ENCODE measurements around the gene CCPG1. TPM values are rescaled to one million over a fixed set of nuclear protein-coding genes. Genes with fewer than 3 reads are reported as not detected.
"Not testable (repeated sequence)": the region's sequence is repeated elsewhere in the genome, so short reads cannot be mapped to it uniquely, and the experiment has no call there.

CCPG1 gene
- total RNA-seq, 1 experiment from 2014 or later = 8.5 TPM

- ChIA-PET RAD21 (ENCODE audit: low non-redundant PET in 1 of 2, low total read pairs in 2 of 2, uncharacterized antibody in 2 of 2, unreplicated experiment in 2 of 2) (no interaction called here), CTCF (no interaction called here), POLR2A (no interaction called here)
- no peak overlapping the region for H3K4me2 ChIP-seq (ENCODE audit: low read length)
- H3K27me3 ChIP-seq (ENCODE audit: insufficient read depth, low read length) = no peaks in the 10 kb centered on the region
- DNase-seq (ENCODE audit: low read depth, low spot score) (no peak), ATAC-seq (no peak)
- no peaks in the 10 kb centered on the region for H3K4me1 ChIP-seq (ENCODE audit: control insufficient read depth in 1 of 2, insufficient read depth in 2 of 2, low read length in 2 of 2)
- no peak overlapping the region for H3K27ac ChIP-seq (ENCODE audit: low read depth, low read length)
- no peaks in the 10 kb centered on the region for H3K9me3 ChIP-seq (ENCODE audit: control insufficient read depth in 1 of 2, insufficient read depth in 1 of 2, low read depth in 1 of 2, low read length in 2 of 2)
- no peaks in the 10 kb centered on the region for H3K79me2 ChIP-seq (ENCODE audit: insufficient read depth, low read length)
- H3K36me3 ChIP-seq (ENCODE audit: control insufficient read depth in 1 of 2, insufficient read depth in 2 of 2, low read length in 2 of 2) = no peaks in the 10 kb centered on the region
- H4K20me1 ChIP-seq (ENCODE audit: insufficient read depth) = no peaks in the 10 kb centered on the region
- no peak overlapping the region for H2AFZ ChIP-seq (ENCODE audit: low read depth, low read length, poor library complexity, severe bottlenecking)
- no peak overlapping the region for H3K9ac ChIP-seq (ENCODE audit: low read length)
- no TSS peak for BruUV-seq (replicated peaks)
- TF ChIP-seq POLR2A (IDR thresholded peaks at IDR 0.05; ENCODE audit: borderline replicate concordance, extremely low read depth, insufficient read depth, insufficient read length) (no peak), SIN3A (IDR thresholded peaks at IDR 0.05; ENCODE audit: low read depth) (no peak)
- intact Hi-C loops (cut with micrococcal nuclease) = no loop called here
- no peaks in the 10 kb centered on the region for H3K9me2 ChIP-seq (ENCODE audit: insufficient read depth)
- no peak overlapping the region for H3K4me3 ChIP-seq (replicated peaks in 1 of 2; ENCODE audit: low read depth in 1 of 2, low read length in 2 of 2)
Measured at GRCh38 chr15:55422089-55422488, 13.9 kb upstream of the CCPG1 start.

GRCh38 chr15:55420171-55420866 is 12.2 kb upstream of the CCPG1 start:
- no TSS peak for BruUV-seq (replicated peaks)
- no peaks in the 10 kb centered on the region for H4K20me1 ChIP-seq (ENCODE audit: insufficient read depth)
- no peaks in the 10 kb centered on the region for H3K9me3 ChIP-seq (ENCODE audit: control insufficient read depth in 1 of 2, insufficient read depth in 1 of 2, low read depth in 1 of 2, low read length in 2 of 2)
- intact Hi-C loops (cut with micrococcal nuclease) = no loop called here
- H3K79me2 ChIP-seq (ENCODE audit: insufficient read depth, low read length) = no peaks in the 10 kb centered on the region
- no peaks in the 10 kb centered on the region for H3K36me3 ChIP-seq (ENCODE audit: control insufficient read depth in 1 of 2, insufficient read depth in 2 of 2, low read length in 2 of 2)
- ChIA-PET RAD21 (ENCODE audit: low non-redundant PET in 1 of 2, low total read pairs in 2 of 2, uncharacterized antibody in 2 of 2, unreplicated experiment in 2 of 2) (no interaction called here), POLR2A (no interaction called here), CTCF (no interaction called here)
- H3K9ac ChIP-seq (ENCODE audit: low read length) = no peak overlapping the region
- no peaks in the 10 kb centered on the region for H3K9me2 ChIP-seq (ENCODE audit: insufficient read depth)
- TF ChIP-seq CTCF (IDR thresholded peaks at IDR 0.05 in 2 of 3, conservative IDR thresholded peaks at IDR 0.05 in 1 of 3; ENCODE audit: borderline replicate concordance in 1 of 3, insufficient read depth in 1 of 3, low read depth in 2 of 3, low read length in 2 of 3) (no peak), SIN3A (IDR thresholded peaks at IDR 0.05; ENCODE audit: low read depth) (no peak), EZH2 (IDR thresholded peaks at IDR 0.05) (no peak), ZFX (IDR thresholded peaks at IDR 0.05) (no peak), YY1 (IDR thresholded peaks at IDR 0.05; ENCODE audit: extremely low read depth, insufficient replicate concordance, low read depth, low read length) (no peak), ELF1 (IDR thresholded peaks at IDR 0.05; ENCODE audit: borderline replicate concordance, low read depth) (no peak), ZNF274 (IDR thresholded peaks at IDR 0.05; ENCODE audit: low read depth, low read length) (no peak)
- no peak overlapping the region for H3K4me2 ChIP-seq (ENCODE audit: low read length)
- DNase-seq (ENCODE audit: low read depth, low spot score) = no peak
- no peak overlapping the region for H3K4me3 ChIP-seq (replicated peaks in 1 of 2; ENCODE audit: low read depth in 1 of 2, low read length in 2 of 2)
- no peaks in the 10 kb centered on the region for H3K4me1 ChIP-seq (ENCODE audit: control insufficient read depth in 1 of 2, insufficient read depth in 2 of 2, low read length in 2 of 2)
- no peak overlapping the region for H2AFZ ChIP-seq (ENCODE audit: low read depth, low read length, poor library complexity, severe bottlenecking)
- no peaks in the 10 kb centered on the region for H3K27me3 ChIP-seq (ENCODE audit: insufficient read depth, low read length)
- no peak overlapping the region for H3K27ac ChIP-seq (ENCODE audit: low read depth, low read length)
- no peak for ATAC-seq

- BruUV-seq (replicated peaks); CTCF ChIA-PET; H3K9ac ChIP-seq (ENCODE audit: low read length); RAD21 ChIA-PET (ENCODE audit: low non-redundant PET in 1 of 2, low total read pairs in 2 of 2, uncharacterized antibody in 2 of 2, unreplicated experiment in 2 of 2); H3K9me2 ChIP-seq (ENCODE audit: insufficient read depth); H3K9me3 ChIP-seq (ENCODE audit: control insufficient read depth in 1 of 2, insufficient read depth in 1 of 2, low read depth in 1 of 2, low read length in 2 of 2); H3K79me2 ChIP-seq (ENCODE audit: insufficient read depth, low read length); H4K20me1 ChIP-seq (ENCODE audit: insufficient read depth); ATAC-seq; H3K4me2 ChIP-seq (ENCODE audit: low read length); H2AFZ ChIP-seq (ENCODE audit: low read depth, low read length, poor library complexity, severe bottlenecking); intact Hi-C loops (cut with micrococcal nuclease); POLR2A ChIA-PET; H3K27ac ChIP-seq (ENCODE audit: low read depth, low read length); H3K4me3 ChIP-seq (replicated peaks in 1 of 2; ENCODE audit: low read depth in 1 of 2, low read length in 2 of 2); DNase-seq (ENCODE audit: low read depth, low spot score); H3K27me3 ChIP-seq (ENCODE audit: insufficient read depth, low read length); H3K36me3 ChIP-seq (ENCODE audit: control insufficient read depth in 1 of 2, insufficient read depth in 2 of 2, low read length in 2 of 2); H3K4me1 ChIP-seq (ENCODE audit: control insufficient read depth in 1 of 2, insufficient read depth in 2 of 2, low read length in 2 of 2): not testable (repeated sequence)
Measured at GRCh38 chr15:55417678-55418077, 9.5 kb upstream of the CCPG1 start.
